Activated CD8-positive, alpha-beta T cell treated with anti-CD3 and anti-CD28 coated beads, Interleukin-2, amount 10 ng/mL, durations not matched to agents 7 days and 5 days (primary cell): ENCODE data around the gene UTP20. TPM values are rescaled to one million over a fixed set of nuclear protein-coding genes. Genes with fewer than 3 reads are reported as not detected.
"Not testable (repeated sequence)": the region's sequence is repeated elsewhere in the genome, so short reads cannot be mapped to it uniquely, and the experiment has no call there.

Experiments used
- ATAC-seq: fragments of 150-1000 bp; cut with Tn5 transposase; one replicate; pipeline ENCODE4 v1.10.0; 2021; ENCODE audit warnings: moderate library complexity
- CTCF ChIA-PET: fragments of 350-600 bp; sonication (Branson Sonifier 250); formaldehyde crosslinking; loops from one replicate; lab custom pipeline; 2021; ENCODE audit warnings: antibody characterized with exemption; lab: Charles Lee
- POLR2A ChIA-PET: fragments of 350-600 bp; sonication (Branson Sonifier 250); formaldehyde crosslinking; loops from one replicate; lab custom pipeline; 2021; ENCODE audit warnings: antibody characterized with exemption; lab: Charles Lee
- DNase-seq: peaks from one replicate; pipeline ENCODE4 v3.0.0-alpha.2; 2020
- H3K27ac Mint-ChIP-seq: one replicate; pipeline ENCODE4 v1.8.0; 2021; ENCODE audit warnings: mild to moderate bottlenecking, mixed read lengths
- H3K27me3 Mint-ChIP-seq: one replicate; pipeline ENCODE4 v1.8.0; 2021; ENCODE audit warnings: low read depth, mixed read lengths
- H3K36me3 Mint-ChIP-seq: one replicate; pipeline ENCODE4 v1.8.0; 2021; ENCODE audit warnings: low read depth, mixed read lengths
- H3K4me1 Mint-ChIP-seq: one replicate; pipeline ENCODE4 v1.8.0; 2021; ENCODE audit warnings: low read depth, mixed read lengths
- H3K4me3 Mint-ChIP-seq: one replicate; pipeline ENCODE4 v1.8.0; 2021; ENCODE audit warnings: mild to moderate bottlenecking, mixed read lengths
- H3K9me3 Mint-ChIP-seq: one replicate; pipeline ENCODE4 v1.8.0; 2022; ENCODE audit warnings: mixed read lengths; ENCODE audit not compliant: insufficient read depth
- total RNA-seq, 2 experiments: library from RNA; stranded (reverse); gene quantifications; one replicate each; pipeline ENCODE4 v1.2.3, GENCODE V29; 2021

Gene UTP20
- total RNA-seq, 2 experiments from 2014 or later = 16.2 to 16.5 TPM

DNA sequence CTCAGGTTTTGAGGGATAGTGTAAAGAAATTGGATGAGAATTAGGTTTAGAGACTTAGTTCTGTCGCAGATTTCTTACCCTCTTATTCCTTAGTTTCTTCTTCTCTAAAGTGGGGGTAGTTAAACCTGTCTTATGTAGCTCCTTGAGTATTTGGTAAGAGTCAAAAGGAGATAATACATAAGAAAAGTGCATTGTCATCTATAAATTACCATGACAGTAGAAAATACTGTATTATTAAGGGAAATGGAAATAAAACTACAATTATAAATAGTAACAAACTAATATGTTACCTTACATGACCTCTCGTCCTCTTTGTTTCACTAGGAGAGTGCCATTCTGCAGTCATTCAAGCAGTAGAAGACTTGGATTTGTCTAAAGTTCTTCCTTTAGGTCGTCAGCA is 49.0 kb downstream of the UTP20 start:
- Mint-ChIP-seq H3K4me3 (no peak overlapping the region), H3K27ac (no peak overlapping the region), H3K9me3 (no peaks in the 10 kb centered on the region), H3K4me1 (no peaks in the 10 kb centered on the region), H3K36me3 (peaks cover 48% of the 10 kb centered on the region), H3K27me3 (no peaks in the 10 kb centered on the region)
- ATAC-seq (no peak), DNase-seq (no peak)
- CTCF ChIA-PET = no interaction called here
- POLR2A ChIA-PET = no interaction called here

- no peak overlapping the region for H3K27ac Mint-ChIP-seq
- no peaks in the 10 kb centered on the region for H3K4me1 Mint-ChIP-seq
- CTCF ChIA-PET = interaction anchor here (0.6 to 1.0 kb wide), 4 partner anchors 8 to 11 kb away, joined by 3 read pairs; no protein-coding TSS in a partner anchor
- H3K36me3 Mint-ChIP-seq = peaks cover 52% of the 10 kb centered on the region
- DNase-seq (no peak), ATAC-seq (no peak)
- no peaks in the 10 kb centered on the region for H3K9me3 Mint-ChIP-seq
- POLR2A ChIA-PET = no interaction called here
- H3K27me3 Mint-ChIP-seq = no peaks in the 10 kb centered on the region
- no peak overlapping the region for H3K4me3 Mint-ChIP-seq
These were observed 50.7 kb downstream of the UTP20 start for GRCh38 chr12:101330631-101331030.

DNA sequence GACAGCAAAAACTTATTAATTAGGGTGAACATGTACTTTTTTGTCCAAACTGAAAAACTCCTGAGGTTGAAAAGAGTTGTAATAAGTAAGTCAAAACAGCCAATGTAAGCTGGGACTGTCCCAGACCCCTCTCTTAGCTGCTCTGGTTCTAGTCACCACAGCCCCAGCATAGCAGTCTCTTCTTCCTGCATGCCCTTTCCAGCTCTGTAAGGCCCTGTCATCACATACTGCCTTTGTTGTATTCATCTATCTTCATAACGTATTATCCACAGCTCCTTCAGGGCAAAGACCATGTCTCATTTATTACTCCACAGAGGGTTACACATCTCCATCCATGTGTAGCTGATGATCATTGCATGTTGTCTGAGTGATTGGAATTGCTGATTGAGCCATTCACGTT is 56.5 kb downstream of the UTP20 start:
- H3K36me3 Mint-ChIP-seq = peaks cover 34% of the 10 kb centered on the region
- no peaks in the 10 kb centered on the region for H3K9me3 Mint-ChIP-seq
- ATAC-seq (no peak), DNase-seq (no peak)
- no peak overlapping the region for H3K27ac Mint-ChIP-seq
- H3K4me1 Mint-ChIP-seq = no peaks in the 10 kb centered on the region
- ChIA-PET POLR2A (no interaction called here), CTCF (interaction anchor here (1.2 kb wide), 1 partner anchor 13 kb away, joined by 8 read pairs; no protein-coding TSS in a partner anchor)
- H3K27me3 Mint-ChIP-seq = no peaks in the 10 kb centered on the region
- H3K4me3 Mint-ChIP-seq = no peak overlapping the region

DNA sequence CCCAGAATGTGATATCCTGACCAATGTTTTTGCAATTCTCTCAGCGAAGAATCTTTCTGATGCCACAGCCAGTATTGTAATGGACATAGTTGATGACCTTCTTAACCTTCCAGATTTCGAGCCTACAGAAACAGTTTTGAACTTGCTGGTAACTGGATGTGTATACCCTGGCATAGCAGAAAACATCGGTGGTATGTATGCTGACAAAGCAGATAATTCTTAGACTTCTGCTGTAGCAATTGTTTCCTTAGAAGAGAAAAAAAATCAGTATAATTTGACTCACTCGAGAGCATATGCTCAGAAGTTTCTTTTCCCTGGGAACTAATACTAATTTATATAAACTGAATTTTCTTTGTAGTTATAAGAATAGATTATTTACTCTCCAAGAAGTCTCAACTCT is 58.2 kb downstream of the UTP20 start:
- ChIA-PET CTCF (interaction anchor here (4.2 kb wide), 1 partner anchor 15 kb away, joined by 13 read pairs; no protein-coding TSS in a partner anchor), POLR2A (no interaction called here)
- H3K27ac Mint-ChIP-seq = no peak overlapping the region
- H3K36me3 Mint-ChIP-seq = peaks cover 28% of the 10 kb centered on the region
- H3K9me3 Mint-ChIP-seq = no peaks in the 10 kb centered on the region
- H3K4me3 Mint-ChIP-seq = no peak overlapping the region
- no peak for DNase-seq
- no peaks in the 10 kb centered on the region for H3K4me1 Mint-ChIP-seq
- no peaks in the 10 kb centered on the region for H3K27me3 Mint-ChIP-seq
- ATAC-seq = no peak

- DNase-seq = no peak
- Mint-ChIP-seq H3K9me3 (no peaks in the 10 kb centered on the region), H3K4me1 (no peaks in the 10 kb centered on the region), H3K27me3 (no peaks in the 10 kb centered on the region), H3K36me3 (peaks cover 48% of the 10 kb centered on the region), H3K4me3 (no peak overlapping the region), H3K27ac (no peak overlapping the region)
- no peak for ATAC-seq
- ChIA-PET CTCF (no interaction called here), POLR2A (no interaction called here)
These were observed 64.0 kb downstream of the UTP20 start for GRCh38 chr12:101343893-101344292.

GRCh38 chr12:101351682-101352081 is 71.8 kb downstream of the UTP20 start:
- no peak for ATAC-seq
- ChIA-PET CTCF (no interaction called here), POLR2A (no interaction called here)
- H3K9me3 Mint-ChIP-seq = no peaks in the 10 kb centered on the region
- no peak overlapping the region for H3K4me3 Mint-ChIP-seq
- H3K4me1 Mint-ChIP-seq = no peaks in the 10 kb centered on the region
- no peak for DNase-seq
- peaks cover 43% of the 10 kb centered on the region for H3K36me3 Mint-ChIP-seq
- no peak overlapping the region for H3K27ac Mint-ChIP-seq
- H3K27me3 Mint-ChIP-seq = no peaks in the 10 kb centered on the region

DNA sequence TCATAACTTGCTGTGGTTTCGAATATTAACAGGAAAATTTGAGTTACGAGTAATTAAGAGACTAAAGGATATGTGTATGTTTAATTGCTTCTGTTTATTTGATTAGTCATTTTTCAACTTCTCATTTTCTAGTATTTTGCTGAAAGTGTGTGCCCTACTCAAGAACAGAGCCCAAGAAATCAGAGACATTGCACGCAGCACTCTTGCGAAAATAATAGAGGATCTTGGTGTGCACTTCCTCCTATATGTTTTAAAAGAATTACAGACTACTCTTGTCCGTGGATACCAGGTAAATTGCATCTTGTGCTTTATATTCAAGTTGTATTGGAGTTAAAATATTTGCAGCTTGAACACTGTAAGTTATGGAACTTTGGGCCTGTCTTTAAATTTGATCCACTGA is 76.9 kb downstream of the UTP20 start:
- no peaks in the 10 kb centered on the region for H3K9me3 Mint-ChIP-seq
- ChIA-PET POLR2A (no interaction called here), CTCF (no interaction called here)
- no peak overlapping the region for H3K4me3 Mint-ChIP-seq
- no peak overlapping the region for H3K27ac Mint-ChIP-seq
- DNase-seq (no peak), ATAC-seq (no peak)
- H3K4me1 Mint-ChIP-seq = no peaks in the 10 kb centered on the region
- peaks cover 25% of the 10 kb centered on the region for H3K36me3 Mint-ChIP-seq
- no peaks in the 10 kb centered on the region for H3K27me3 Mint-ChIP-seq

GRCh38 chr12:101361455-101361854 is 81.5 kb downstream of the UTP20 start:
- DNase-seq (no peak), ATAC-seq (no peak)
- ChIA-PET POLR2A (no interaction called here), CTCF (interaction anchor here (1.2 kb wide), 1 partner anchor 39 kb away, joined by 3 read pairs; no protein-coding TSS in a partner anchor)
- Mint-ChIP-seq H3K36me3 (peaks cover 25% of the 10 kb centered on the region), H3K27ac (no peak overlapping the region), H3K9me3 (no peaks in the 10 kb centered on the region), H3K4me1 (no peaks in the 10 kb centered on the region), H3K4me3 (no peak overlapping the region), H3K27me3 (no peaks in the 10 kb centered on the region)

DNA sequence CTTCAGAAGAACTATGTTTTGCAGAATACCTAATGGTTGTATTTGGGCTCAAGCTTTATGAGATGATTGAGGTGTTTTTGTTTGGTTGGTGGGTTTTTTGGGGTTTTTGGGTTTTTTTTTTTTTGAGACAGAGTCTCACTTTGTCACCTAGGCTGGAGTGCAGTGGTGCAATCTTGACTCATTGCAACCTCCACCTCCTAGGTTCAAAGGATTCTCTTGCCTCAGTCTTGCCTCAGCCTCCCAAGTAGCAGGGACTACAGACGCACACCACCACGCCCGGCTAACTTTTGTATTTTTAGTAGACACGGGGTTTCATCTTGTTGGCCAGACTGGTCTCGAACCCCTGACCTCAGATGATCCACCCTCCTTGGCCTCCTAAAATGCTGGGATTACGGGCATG is 88.1 kb downstream of the UTP20 start:
- DNase-seq (no peak), ATAC-seq (no peak)
- POLR2A ChIA-PET = no interaction called here
- Mint-ChIP-seq H3K27ac (no peak overlapping the region), H3K27me3 (no peaks in the 10 kb centered on the region), H3K9me3 (no peaks in the 10 kb centered on the region), H3K4me3 (no peak overlapping the region), H3K4me1 (no peaks in the 10 kb centered on the region), H3K36me3 (peaks cover 38% of the 10 kb centered on the region)
- CTCF ChIA-PET = no interaction called here

DNA sequence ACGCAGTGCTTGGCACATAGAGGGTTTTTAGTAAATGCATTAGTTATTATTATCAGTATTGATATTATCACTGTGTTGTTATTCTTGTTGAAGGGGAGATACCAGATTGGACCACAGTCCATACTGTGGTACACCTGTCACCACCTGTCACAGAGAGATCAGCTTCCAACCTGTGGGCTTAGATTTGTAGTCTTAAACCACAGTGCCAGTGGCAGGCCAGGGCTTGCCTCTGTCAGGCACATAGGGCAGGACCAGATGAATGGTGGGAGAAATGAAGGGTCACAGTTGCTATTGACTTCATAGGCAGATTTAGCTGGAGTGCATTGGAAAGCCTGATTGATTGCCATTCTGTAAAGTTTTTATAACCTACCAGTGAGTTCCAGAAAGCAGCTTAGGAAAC is 92.5 kb downstream of the UTP20 start:
- ChIA-PET CTCF (interaction anchor here (0.8 kb wide), 1 partner anchor 49 kb away, joined by 3 read pairs; no protein-coding TSS in a partner anchor), POLR2A (no interaction called here)
- H3K36me3 Mint-ChIP-seq = peaks cover 46% of the 10 kb centered on the region
- H3K4me3 Mint-ChIP-seq = no peak overlapping the region
- DNase-seq (no peak), ATAC-seq (no peak)
- H3K27ac Mint-ChIP-seq = no peak overlapping the region
- no peaks in the 10 kb centered on the region for H3K27me3 Mint-ChIP-seq
- no peaks in the 10 kb centered on the region for H3K9me3 Mint-ChIP-seq
- no peaks in the 10 kb centered on the region for H3K4me1 Mint-ChIP-seq

GRCh38 chr12:101375573-101375972 is 95.7 kb downstream of the UTP20 start:
- H3K27ac Mint-ChIP-seq = no peak overlapping the region
- H3K9me3 Mint-ChIP-seq = no peaks in the 10 kb centered on the region
- no peak for ATAC-seq
- no peak overlapping the region for H3K4me3 Mint-ChIP-seq
- DNase-seq = no peak
- ChIA-PET POLR2A (no interaction called here), CTCF (no interaction called here)
- no peaks in the 10 kb centered on the region for H3K4me1 Mint-ChIP-seq
- H3K27me3 Mint-ChIP-seq = no peaks in the 10 kb centered on the region
- peaks cover 61% of the 10 kb centered on the region for H3K36me3 Mint-ChIP-seq

- Mint-ChIP-seq H3K27ac (no peak overlapping the region), H3K4me3 (no peak overlapping the region), H3K36me3 (peaks cover 51% of the 10 kb centered on the region), H3K9me3 (no peaks in the 10 kb centered on the region), H3K27me3 (no peaks in the 10 kb centered on the region), H3K4me1 (no peaks in the 10 kb centered on the region)
- ChIA-PET POLR2A (interaction anchor here (0.5 kb wide), 1 partner anchor 38 kb away, joined by 3 read pairs; no protein-coding TSS in a partner anchor), CTCF (no interaction called here)
- ATAC-seq (no peak), DNase-seq (no peak)
These were observed 99.2 kb downstream of the UTP20 start for GRCh38 chr12:101379149-101379548.

DNA sequence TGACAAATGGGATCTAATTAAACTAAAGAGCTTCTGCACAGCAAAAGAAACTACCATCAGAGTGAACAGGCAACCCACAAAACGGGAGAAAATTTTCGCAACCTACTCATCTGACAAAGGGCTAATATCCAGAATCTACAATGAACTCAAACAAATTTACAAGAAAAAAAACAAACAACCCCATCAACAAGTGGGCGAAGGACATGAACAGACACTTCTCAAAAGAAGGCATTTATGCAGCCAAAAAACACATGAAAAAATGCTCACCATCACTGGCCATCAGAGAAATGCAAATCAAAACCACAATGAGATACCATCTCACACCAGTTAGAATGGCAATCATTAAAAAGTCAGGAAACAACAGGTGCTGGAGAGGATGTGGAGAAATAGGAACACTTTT is 111.3 kb downstream of the UTP20 start:
- ATAC-seq, H3K4me1 Mint-ChIP-seq, CTCF ChIA-PET, H3K27me3 Mint-ChIP-seq, H3K9me3 Mint-ChIP-seq, H3K4me3 Mint-ChIP-seq, H3K27ac Mint-ChIP-seq, POLR2A ChIA-PET, DNase-seq: not testable (repeated sequence)
- peaks cover 57% of the 10 kb centered on the region for H3K36me3 Mint-ChIP-seq
